Endothelial cell of umbilical vein (primary cell): ENCODE data around the gene CHST11. TPM values are rescaled to one million over a fixed set of nuclear protein-coding genes. Genes with fewer than 3 reads are reported as not detected.

Experiments
- BruUV-seq: library from RNA; stranded (reverse); fragments of 400-500 nt; replicated peaks from 2 replicates; lab custom pipeline; 2021; lab: Mats Ljungman, UMichigan
- CTCF ChIA-PET: fragments of 300-600, 350-600 bp; sonication (Branson Sonifier 250); formaldehyde crosslinking; loops from one replicate; lab custom pipeline; 2021; ENCODE audit warnings: antibody characterized with exemption, inconsistent platforms; lab: Charles Lee
- POLR2A ChIA-PET: fragments of 300-600, 350-600 bp; sonication (Branson Sonifier 250); formaldehyde crosslinking; loops from one replicate; lab custom pipeline; 2021; ENCODE audit warnings: antibody characterized with exemption, inconsistent platforms; lab: Charles Lee
- DNase-seq: peaks from one replicate; pipeline ENCODE4 v3.0.0-alpha.2; 2011; ENCODE audit warnings: low read depth, low spot score
- FAIRE-seq: peaks from 2 replicates; lab custom pipeline; 2011; peaks lifted over from hg19 to GRCh38; lab: Jason Lieb, UNC
- H2AFZ ChIP-seq: 2 replicates; pipeline ENCODE4 v1.6.0; 2012; ENCODE audit warnings: low read depth, low read length, control low read depth, inconsistent platforms
- H3K27ac ChIP-seq: 2 replicates; pipeline ENCODE4 v1.5.1; 2011; ENCODE audit warnings: low read depth, mild to moderate bottlenecking, control low read depth, low read length, moderate library complexity; ENCODE audit not compliant: insufficient read depth
- H3K27me3 ChIP-seq, 2 experiments: 2 replicates each; pipeline versions ENCODE4 v1.6.0 to v1.6.1; 2011; ENCODE audit warnings: low read length in 2 of 2, mixed read lengths in 1 of 2; ENCODE audit not compliant: control insufficient read depth in 2 of 2, insufficient read depth in 2 of 2
- H3K36me3 ChIP-seq, 2 experiments: 2 replicates in 1 of 2; 3 replicates in 1 of 2; pipeline ENCODE4 v1.5.1; 2011; ENCODE audit warnings: low read length in 2 of 2, mild to moderate bottlenecking in 1 of 2, moderate library complexity in 1 of 2; ENCODE audit not compliant: control insufficient read depth in 2 of 2, insufficient read depth in 2 of 2; ENCODE audit errors: extremely low read depth in 1 of 2
- H3K4me1 ChIP-seq: 3 replicates; pipeline ENCODE4 v1.5.1; 2011; ENCODE audit warnings: mild to moderate bottlenecking, low read length; ENCODE audit not compliant: control insufficient read depth, insufficient read depth; ENCODE audit errors: extremely low read depth
- H3K4me2 ChIP-seq: 2 replicates; pipeline ENCODE4 v1.6.1; 2011; ENCODE audit warnings: low read length, control low read depth, mixed read lengths; ENCODE audit not compliant: insufficient read depth
- H3K4me3 ChIP-seq, 3 experiments: fragments of 200-600 bp in 1 of 3; sonication (generic), shearing (Covaris generic) in 1 of 3; replicated peaks in 1 of 3; 2 replicates each; pipeline ENCODE4 v1.5.1; 2011 to 2016; ENCODE audit warnings: control low read depth in 3 of 3, low read length in 3 of 3, mild to moderate bottlenecking in 2 of 3, inconsistent platforms in 1 of 3, low read depth in 1 of 3, moderate library complexity in 1 of 3; ENCODE audit not compliant: insufficient read depth in 1 of 3
- H3K79me2 ChIP-seq: 2 replicates; pipeline ENCODE4 v1.6.0; 2012; ENCODE audit warnings: low read length, inconsistent platforms; ENCODE audit not compliant: control insufficient read depth, insufficient read depth
- H3K9ac ChIP-seq: replicated peaks from 2 replicates; pipeline ENCODE3; 2011; ENCODE audit warnings: low read length, control low read depth; ENCODE audit not compliant: insufficient read depth; ENCODE audit errors: extremely low read depth
- H3K9me1 ChIP-seq: replicated peaks from 3 replicates; pipeline ENCODE4 v1.6.0; 2011; ENCODE audit warnings: mild to moderate bottlenecking, low read length; ENCODE audit not compliant: control insufficient read depth, insufficient read depth; ENCODE audit errors: extremely low read depth
- H3K9me3 ChIP-seq: replicated peaks from 2 replicates; pipeline ENCODE4 v1.5.1; 2012; ENCODE audit warnings: low read length, inconsistent platforms; ENCODE audit not compliant: control insufficient read depth, insufficient read depth
- H4K20me1 ChIP-seq: replicated peaks from 2 replicates; pipeline ENCODE3; 2011; ENCODE audit warnings: mild to moderate bottlenecking, low read length; ENCODE audit not compliant: control insufficient read depth, insufficient read depth; ENCODE audit errors: extremely low read depth
- GATA2 ChIP-seq: IDR thresholded peaks from 2 replicates; pipeline ENCODE4 v1.7.0; 2011; ENCODE audit warnings: low read depth, mild to moderate bottlenecking, moderate library complexity, mixed read lengths, low read length; ENCODE audit not compliant: insufficient read length, insufficient read depth
- JUN ChIP-seq: IDR thresholded peaks from 2 replicates; pipeline ENCODE4 v1.6.1; 2011; ENCODE audit warnings: borderline replicate concordance, low read depth; ENCODE audit not compliant: insufficient read length, insufficient read depth
- MAX ChIP-seq: IDR thresholded peaks from 2 replicates; pipeline ENCODE4 v1.6.1; 2011; ENCODE audit not compliant: insufficient read depth, insufficient read length
- POLR2A ChIP-seq: IDR thresholded peaks from 2 replicates; pipeline ENCODE4 v1.6.1; 2012; ENCODE audit warnings: low read depth, mild to moderate bottlenecking, control low read depth, low read length
- POLR2AphosphoS5 ChIP-seq: IDR thresholded peaks from 2 replicates; pipeline ENCODE4 v1.6.1; 2012; ENCODE audit warnings: low read depth, mild to moderate bottlenecking, control low read depth, low read length, moderate library complexity; ENCODE audit not compliant: insufficient read depth
- dilution Hi-C: fragments of 300-500 bp; cut with MboI; formaldehyde crosslinking; loops from one replicate; pipeline ENCODE4 v1.15.0; 2019; ENCODE audit warnings: low sequenced_read_pairs; ENCODE audit not compliant: extremely low pct_ligation_motif_present
- intact Hi-C: fragments of 100-400 bp; cut with micrococcal nuclease; formaldehyde crosslinking; loops from one replicate; pipeline ENCODE4 v1.10.0; 2022
- polyA plus RNA-seq, 4 experiments: library from polyadenylated mRNA; depleted of rRNA in 3 of 4; stranded (reverse) in 3 of 4; unstranded in 1 of 4; fragments of >200 nt; gene quantifications; 2 replicates each; pipeline versions ENCODE4 v1.2.1 to v1.2.3, GENCODE V29; 2011 to 2012; ENCODE audit warnings: missing spikeins in 1 of 4
- total RNA-seq: library from RNA; stranded (reverse); gene quantifications from 2 replicates; pipeline ENCODE4 v1.2.3, GENCODE V29; 2021

Gene CHST11
- total and polyA plus RNA-seq, 2 donors (not counting 3 experiments of a cell fraction or from before 2014, with no cell fraction given): 19.7 to 20.9 TPM

- no peak for TF ChIP-seq MAX
- no peaks in the 10 kb centered on the region for H3K36me3 ChIP-seq
- no peak overlapping the region for H3K4me2 ChIP-seq
- H3K79me2 ChIP-seq: no peaks in the 10 kb centered on the region
- H3K27ac ChIP-seq: no peak overlapping the region
- dilution Hi-C loops (no loop called here), intact Hi-C loops (loop anchor here (5.0 kb wide), 2 partner anchors 97 to 348 kb away; no protein-coding TSS in a partner anchor)
- FAIRE-seq (no peak), DNase-seq (no peak)
- no peaks in the 10 kb centered on the region for H4K20me1 ChIP-seq
- H3K9ac ChIP-seq: no peak overlapping the region
- H3K9me1 ChIP-seq: no peaks in the 10 kb centered on the region
- no peak overlapping the region for H3K4me3 ChIP-seq
- ChIA-PET POLR2A (no interaction called here), CTCF (interaction anchor here (0.8 to 1.9 kb wide), 2 partner anchors 50 to 348 kb away, joined by 3 to 6 read pairs; no protein-coding TSS in a partner anchor)
- H3K9me3 ChIP-seq: no peaks in the 10 kb centered on the region
- no TSS peak for BruUV-seq
- H2AFZ ChIP-seq: no peak overlapping the region
- no peaks in the 10 kb centered on the region for H3K27me3 ChIP-seq
- H3K4me1 ChIP-seq: peaks cover 13% of the 10 kb centered on the region
Measured at GRCh38 chr12:104729610-104730446, 273.1 kb downstream of the CHST11 start.

- H3K9me3 ChIP-seq: no peaks in the 10 kb centered on the region
- no peak for FAIRE-seq
- POLR2A ChIA-PET: no interaction called here
- H3K4me3 ChIP-seq: no peak overlapping the region
- H3K9ac ChIP-seq: no peak overlapping the region
- H3K79me2 ChIP-seq: no peaks in the 10 kb centered on the region
- no peak overlapping the region for H2AFZ ChIP-seq
- H4K20me1 ChIP-seq: no peaks in the 10 kb centered on the region
- dilution Hi-C loops: no loop called here
- TF ChIP-seq JUN: no peak
- no peak for TF ChIP-seq POLR2AphosphoS5
- TF ChIP-seq GATA2: no peak
- no peak for TF ChIP-seq POLR2A
- no peak overlapping the region for H3K27ac ChIP-seq
- H3K4me1 ChIP-seq: peaks cover 13% of the 10 kb centered on the region
- DNase-seq: no peak
- no peaks in the 10 kb centered on the region for H3K36me3 ChIP-seq
- no peak overlapping the region for H3K4me2 ChIP-seq
- CTCF ChIA-PET: interaction anchor here (1.2 kb wide), 1 partner anchor 12 kb away, joined by 4 read pairs; no protein-coding TSS in a partner anchor
- no TSS peak for BruUV-seq
- intact Hi-C loops: no loop called here
- H3K27me3 ChIP-seq: no peaks in the 10 kb centered on the region
- H3K9me1 ChIP-seq: no peaks in the 10 kb centered on the region
Measured at GRCh38 chr12:104730763-104731162, 274.0 kb downstream of the CHST11 start.
